Measurements from ENCODE around the gene IL17RB.
A peak's percentile ranks its signal among the peaks of the same experiment; 100 is the strongest.

Gene IL17RB

GRCh38 chr3:53863145-53863544, 16.8 kb downstream of the IL17RB start:
- no peak for DNase-seq (ENCODE audit: low spot score)

GRCh38 chr3:53865732-53866499, 19.5 kb downstream of the IL17RB start:
- no peak for DNase-seq (ENCODE audit: low spot score)

- no peak for DNase-seq (ENCODE audit: low spot score)
Observed at GRCh38 chr3:53880396-53881345, 34.3 kb downstream of the IL17RB start.

GRCh38 chr3:53881691-53882593, 35.6 kb downstream of the IL17RB start, which contains the start of gene ACTR8:
ACTR8 (minus strand) TSS chr3:53882152; CDS start chr3:53882101, 51 bp downstream.
- DNase-seq (ENCODE audit: low spot score): peak; percentile 87

GRCh38 chr3:53883008-53883407, 36.6 kb downstream of the IL17RB start:
- DNase-seq (ENCODE audit: low spot score): no peak

GRCh38 chr3:53884623-53885022, 38.3 kb downstream of the IL17RB start:
- no peak for DNase-seq (ENCODE audit: low spot score)

GRCh38 chr3:53885239-53885638, 38.9 kb downstream of the IL17RB start:
- DNase-seq (ENCODE audit: low spot score): no peak

- DNase-seq (ENCODE audit: low spot score): no peak
Observed at GRCh38 chr3:53887446-53887845, 41.1 kb downstream of the IL17RB start.

GRCh38 chr3:53888232-53888631, 41.9 kb downstream of the IL17RB start:
- no peak for DNase-seq (ENCODE audit: low spot score)

GRCh38 chr3:53890726-53891475, 44.5 kb downstream of the IL17RB start:
- DNase-seq (ENCODE audit: low spot score): peak; percentile 54

GRCh38 chr3:53891497-53892285, 45.3 kb downstream of the IL17RB start, which contains the start of gene SELENOK:
SELENOK (minus strand) TSS chr3:53891859.
- DNase-seq (ENCODE audit: low spot score): peak; percentile 98

GRCh38 chr3:53892286-53892637, 45.9 kb downstream of the IL17RB start:
- DNase-seq (ENCODE audit: low spot score): no peak

- DNase-seq (ENCODE audit: low spot score): no peak
Observed at GRCh38 chr3:53899750-53900149, 53.4 kb downstream of the IL17RB start.

GRCh38 chr3:53900666-53901331, 54.4 kb downstream of the IL17RB start:
- no peak for DNase-seq (ENCODE audit: low spot score)

GRCh38 chr3:53902067-53902466, 55.7 kb downstream of the IL17RB start:
- no peak for DNase-seq (ENCODE audit: low spot score)

GRCh38 chr3:53902711-53903110, 56.3 kb downstream of the IL17RB start:
- DNase-seq (ENCODE audit: low spot score): no peak

- DNase-seq (ENCODE audit: low spot score): no peak
Observed at GRCh38 chr3:53913401-53913800, 67.0 kb downstream of the IL17RB start.

All from CD4-positive, alpha-beta T cell treated with Interleukin-2 at 100 ng/mL for 4 hours (primary cell).